GM19025 (cell line): ENCODE data around the gene MCF2L.
"Not testable (repeated sequence)": the region's sequence is repeated elsewhere in the genome, so short reads cannot be mapped to it uniquely, and the experiment has no call there.

Experiments
- ATAC-seq: cut with Tn5 transposase; IDR thresholded peaks from one replicate; pipeline ENCODE4 v1.9.1; 2021; ENCODE audit warnings: mild to moderate bottlenecking, low read depth, moderate library complexity; ENCODE audit not compliant: unreplicated experiment

Gene MCF2L

DNA sequence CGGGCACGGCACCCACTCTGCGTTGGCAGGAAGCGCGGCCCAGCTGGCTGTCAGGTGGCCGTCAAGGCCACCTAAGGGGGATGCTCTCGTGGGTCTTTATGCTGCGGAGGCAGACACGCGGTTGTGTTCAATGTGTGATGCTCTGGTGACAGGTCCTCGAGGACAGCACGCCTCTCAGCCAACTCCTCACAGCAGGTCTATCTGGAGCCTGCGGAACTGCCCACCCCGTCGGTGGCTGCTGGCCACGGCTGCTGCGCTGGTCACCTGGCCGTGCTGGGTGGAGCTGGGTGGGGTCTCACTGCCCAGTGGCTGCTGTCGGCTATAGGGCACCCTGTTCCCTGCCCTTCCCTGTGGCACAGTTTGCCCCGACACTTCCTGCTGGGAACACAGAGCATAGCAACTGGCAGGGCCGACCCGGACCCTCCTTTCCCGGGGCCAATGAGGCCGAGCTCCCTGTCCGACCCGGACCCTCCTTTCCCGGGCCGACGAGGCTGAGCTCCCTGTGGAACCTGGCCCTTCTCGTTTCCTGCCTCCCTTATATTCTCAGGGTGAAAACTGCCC, 122.3 kb downstream of the MCF2L start:
- ATAC-seq, result no peak

DNA sequence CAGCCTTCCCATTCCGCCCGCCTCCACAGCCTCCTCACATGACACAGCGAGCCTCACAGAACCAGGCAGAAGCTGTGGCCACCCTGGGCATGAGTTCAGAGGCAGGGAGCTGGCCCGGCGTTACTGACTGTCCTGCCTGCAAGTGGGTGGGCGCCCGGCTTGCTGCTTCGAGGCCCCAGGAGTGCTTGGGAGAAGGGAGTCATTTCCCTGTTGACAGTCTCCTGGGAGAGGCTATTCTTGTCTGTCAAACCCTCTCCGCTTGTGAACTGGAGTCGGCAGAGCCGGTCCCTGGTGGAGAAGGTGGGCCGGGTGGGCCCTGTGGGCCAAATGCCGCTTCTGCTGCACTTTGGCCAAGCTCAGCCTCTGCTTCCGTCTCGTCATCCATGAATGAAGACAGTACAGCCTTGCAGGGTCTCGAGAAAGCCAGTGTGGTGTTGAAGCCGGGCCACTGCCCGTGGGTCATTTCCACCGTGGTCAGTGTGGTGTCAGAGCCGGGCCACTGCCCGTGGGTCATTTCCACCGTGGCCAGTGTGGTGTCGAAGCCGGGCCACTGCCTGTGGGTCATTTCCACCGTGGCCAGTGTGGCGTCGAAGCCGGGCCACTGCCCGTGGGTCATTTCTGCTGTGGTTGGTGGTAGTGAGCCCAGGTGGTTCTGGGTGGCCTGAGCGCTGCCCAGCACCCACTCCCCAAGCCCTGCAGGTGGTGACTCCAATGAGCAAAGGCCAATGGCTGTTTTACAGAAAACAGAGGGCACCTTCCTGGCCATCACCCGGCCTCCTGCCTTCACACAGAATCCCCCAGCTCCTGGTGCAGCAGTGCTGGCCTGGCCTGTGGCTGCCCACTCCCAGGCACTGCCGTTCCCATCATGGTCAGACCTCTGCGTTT, 123.1 kb downstream of the MCF2L start:
- no peak for ATAC-seq

DNA sequence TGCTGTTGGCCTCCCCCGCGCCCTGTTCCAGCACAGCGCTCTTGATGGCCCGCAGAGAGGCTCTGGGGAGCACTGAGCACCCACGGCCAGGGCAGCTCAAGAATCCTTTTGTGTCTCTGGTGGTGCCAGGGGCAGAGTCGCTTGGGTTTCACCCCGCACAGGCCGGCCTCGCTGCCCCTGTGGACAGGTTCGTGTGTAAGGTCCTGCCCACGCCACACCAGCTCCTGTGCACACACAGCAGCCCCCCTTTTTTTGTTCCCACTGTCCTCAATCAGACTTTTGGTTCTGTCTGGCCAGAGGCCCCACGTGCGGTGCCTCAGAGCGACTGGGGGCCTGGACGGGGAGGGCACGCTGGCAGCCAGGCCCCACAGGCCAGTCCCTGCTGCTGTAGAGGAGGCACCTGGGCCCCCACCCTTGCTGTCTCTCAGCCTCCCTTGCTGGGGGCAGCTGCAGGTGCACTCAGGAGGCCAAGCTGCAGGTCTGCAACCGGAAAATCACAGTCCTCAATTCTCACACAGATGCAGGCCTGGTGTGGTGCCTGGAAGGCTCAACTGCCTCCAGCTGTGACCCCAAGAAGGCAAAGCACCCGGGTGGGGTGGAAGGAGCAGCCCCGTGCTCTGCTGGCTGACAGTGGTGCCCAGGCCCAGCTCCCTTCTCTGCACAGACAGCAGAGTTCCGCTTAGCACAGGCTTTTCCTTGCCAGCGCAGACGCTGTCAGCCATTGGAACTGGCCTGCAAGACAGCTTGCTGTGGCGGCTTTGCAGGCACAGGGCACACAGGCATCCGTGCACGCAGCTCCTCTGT, 124.0 kb downstream of the MCF2L start:
- no peak for ATAC-seq

DNA sequence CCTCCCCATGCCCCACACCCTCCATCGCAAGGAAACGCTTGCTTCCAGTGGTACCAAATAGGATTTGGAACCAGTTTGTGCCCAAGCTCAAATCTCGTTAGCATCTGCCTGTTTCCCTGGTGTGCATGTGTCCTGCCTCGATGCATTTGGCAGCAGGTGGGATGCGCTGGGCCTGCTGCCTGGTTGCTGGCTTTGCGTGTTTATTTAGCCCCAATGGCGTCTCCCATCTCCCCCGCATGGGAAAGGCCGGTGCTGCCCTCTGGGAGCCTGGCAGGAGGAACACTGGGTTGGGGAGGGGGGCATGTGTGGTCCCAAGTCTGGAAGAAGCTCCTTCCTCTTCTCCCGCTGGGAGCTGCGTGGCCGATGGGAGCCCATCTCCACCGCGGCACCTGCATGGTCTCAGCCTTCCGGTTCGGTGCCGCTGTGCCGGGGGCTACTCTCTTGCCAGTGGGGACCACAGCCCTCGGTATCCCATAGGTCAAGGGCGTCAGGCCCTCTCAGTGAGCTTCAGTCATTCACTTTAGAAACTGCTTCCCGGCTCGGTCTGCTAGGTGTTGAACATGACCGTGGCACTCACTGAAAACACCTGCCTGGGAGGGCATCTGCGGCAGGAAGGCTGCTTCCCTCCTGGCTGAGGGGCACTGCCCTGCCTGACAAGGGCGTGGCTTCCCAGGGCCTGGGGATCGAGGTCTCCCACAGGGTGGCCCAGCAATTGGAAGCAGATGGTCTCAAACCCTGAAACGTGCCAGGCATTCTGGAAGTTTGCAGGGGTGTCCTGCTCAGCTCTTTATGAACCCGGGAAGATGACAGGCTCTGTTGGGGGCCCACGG, 124.8 kb downstream of the MCF2L start:
- ATAC-seq, result no peak

DNA sequence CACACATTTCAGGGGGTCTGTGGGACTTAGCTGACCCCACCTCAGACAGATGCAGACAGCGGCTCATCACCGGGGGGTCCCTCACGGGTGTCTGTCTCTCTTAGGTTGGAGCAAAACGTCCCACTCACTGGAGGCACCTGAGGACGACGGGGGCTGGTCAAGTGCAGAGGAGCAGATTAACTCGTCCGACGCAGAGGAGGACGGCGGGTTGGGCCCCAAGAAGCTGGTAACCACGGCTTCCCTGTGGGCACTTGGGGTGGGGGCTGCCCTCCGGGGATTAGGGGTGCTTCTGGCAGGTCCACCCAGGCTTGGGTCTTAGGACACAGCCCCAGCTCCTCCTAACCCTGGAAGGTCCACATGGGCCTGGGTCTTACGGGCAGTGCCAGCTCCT, 125.4 kb downstream of the MCF2L start:
- ATAC-seq, result no peak

DNA sequence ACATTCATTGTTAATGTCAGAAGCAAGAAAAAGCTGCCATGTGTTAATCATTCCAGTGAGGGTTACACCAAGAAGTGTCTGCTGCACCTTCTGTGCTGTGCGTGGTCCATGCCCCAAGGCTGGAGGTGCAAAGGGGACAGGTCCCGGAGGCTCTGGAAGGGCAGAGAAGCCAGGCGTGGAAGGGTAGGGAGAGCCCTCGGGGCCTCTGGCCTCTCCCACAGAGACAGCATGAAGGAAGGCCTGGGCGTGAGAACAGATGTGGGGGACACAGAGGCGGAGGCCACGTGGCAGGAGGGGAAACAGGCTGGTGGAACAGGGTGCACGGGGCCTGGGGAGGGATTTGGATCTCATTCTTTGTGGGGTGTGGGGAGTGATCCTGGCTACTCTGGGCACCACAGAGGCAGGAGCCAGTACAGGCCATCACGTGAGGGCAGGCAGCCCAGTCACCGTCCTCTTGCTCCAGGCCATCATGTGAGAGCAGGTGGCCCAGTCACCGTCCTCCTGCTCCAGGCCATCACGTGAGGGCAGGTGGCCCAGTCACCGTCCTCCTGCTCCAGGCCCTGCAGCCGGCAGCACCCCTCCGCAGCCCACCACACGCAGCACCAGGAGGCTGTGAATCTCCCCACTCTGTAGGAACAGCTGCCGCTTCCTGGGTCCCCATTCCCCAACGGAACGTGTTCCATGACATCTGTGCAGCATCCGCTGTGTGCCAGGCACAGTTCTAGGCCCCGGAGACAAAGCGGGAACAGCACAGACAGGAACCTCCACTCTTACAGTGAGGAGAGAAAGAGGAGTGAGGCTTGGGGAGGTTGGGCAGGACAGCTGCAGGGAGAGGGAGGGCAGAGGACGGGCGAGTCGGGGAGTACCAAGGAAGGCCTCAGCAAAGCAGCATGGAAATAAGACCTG, 126.4 kb downstream of the MCF2L start:
- no peak for ATAC-seq

DNA sequence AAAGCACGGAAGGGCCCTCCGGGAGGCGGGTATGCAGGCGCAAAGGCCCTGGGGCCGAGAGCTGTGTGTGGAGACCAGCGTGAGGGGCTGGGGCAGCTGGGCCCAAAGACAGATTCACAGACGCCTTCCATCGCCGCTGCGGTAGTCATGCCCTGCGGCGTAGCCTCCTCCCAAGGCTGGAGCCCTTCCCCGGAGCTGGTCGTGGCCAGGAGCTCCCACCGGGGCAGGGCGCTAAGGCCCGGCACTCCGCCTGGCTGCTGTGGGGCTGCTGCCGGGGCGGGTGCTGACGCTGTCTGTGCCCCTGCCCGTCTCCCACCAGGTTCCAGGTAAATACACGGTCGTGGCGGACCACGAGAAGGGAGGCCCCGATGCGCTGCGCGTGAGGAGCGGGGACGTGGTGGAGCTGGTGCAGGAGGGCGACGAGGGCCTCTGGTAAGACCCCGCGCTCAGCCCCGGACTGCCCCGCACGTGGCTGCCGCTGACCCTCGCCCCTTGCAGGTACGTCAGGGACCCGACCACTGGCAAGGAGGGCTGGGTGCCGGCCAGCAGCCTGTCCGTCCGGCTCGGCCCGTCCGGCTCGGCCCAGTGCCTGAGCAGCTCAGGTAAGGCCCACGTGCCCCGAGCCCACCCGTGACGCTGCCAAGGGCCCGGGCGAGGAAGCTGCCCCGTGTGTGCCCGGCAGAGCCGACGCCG, 127.2 kb downstream of the MCF2L start:
- no peak for ATAC-seq

DNA sequence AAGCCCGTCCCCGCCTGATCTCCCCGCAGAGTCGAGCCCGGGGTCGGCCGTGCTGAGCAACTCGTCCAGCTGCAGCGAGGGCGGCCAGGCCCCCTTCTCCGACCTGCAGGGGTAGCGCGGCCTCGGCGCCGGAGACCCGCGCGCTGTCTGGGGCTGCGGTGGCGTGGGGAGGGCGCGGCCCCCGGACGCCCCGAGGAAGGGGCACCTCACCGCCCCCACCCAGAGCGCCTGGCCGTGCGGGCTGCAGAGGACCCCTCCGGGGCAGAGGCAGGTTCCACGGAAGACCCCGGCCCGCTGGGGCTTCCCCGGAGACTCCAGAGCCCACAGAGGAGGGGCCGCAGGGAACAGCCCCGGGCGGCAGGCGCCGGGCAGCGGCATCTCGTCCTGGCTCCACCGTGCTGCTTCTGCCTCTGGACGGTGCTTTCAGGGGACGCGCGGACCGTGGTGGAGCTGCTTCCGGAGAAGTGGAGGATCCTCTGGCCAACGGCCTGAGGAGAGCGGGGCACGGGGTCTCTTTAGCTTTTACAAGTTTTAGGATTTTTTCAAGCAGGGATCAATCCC, 127.8 kb downstream of the MCF2L start:
- no peak for ATAC-seq

DNA sequence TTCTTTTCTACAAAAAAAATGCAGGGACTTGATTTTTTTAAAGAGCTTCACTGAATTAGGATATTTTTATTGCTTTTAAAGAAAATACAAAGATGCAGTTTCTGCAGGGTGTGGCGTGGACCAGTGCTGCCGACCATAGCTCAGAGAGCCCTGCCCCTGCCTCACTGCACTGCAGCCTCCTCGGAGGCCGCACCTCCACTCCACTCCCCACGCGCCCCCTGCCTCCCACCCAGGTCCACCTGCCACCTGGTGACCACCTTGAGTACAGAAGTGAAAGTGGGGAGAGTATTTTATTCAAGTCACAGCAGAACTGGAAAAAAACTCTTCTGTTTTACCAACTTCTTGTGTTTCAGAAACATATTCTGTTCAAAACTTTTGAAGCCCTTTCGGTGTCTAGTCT, 128.6 kb downstream of the MCF2L start:
- ATAC-seq, result no peak

DNA sequence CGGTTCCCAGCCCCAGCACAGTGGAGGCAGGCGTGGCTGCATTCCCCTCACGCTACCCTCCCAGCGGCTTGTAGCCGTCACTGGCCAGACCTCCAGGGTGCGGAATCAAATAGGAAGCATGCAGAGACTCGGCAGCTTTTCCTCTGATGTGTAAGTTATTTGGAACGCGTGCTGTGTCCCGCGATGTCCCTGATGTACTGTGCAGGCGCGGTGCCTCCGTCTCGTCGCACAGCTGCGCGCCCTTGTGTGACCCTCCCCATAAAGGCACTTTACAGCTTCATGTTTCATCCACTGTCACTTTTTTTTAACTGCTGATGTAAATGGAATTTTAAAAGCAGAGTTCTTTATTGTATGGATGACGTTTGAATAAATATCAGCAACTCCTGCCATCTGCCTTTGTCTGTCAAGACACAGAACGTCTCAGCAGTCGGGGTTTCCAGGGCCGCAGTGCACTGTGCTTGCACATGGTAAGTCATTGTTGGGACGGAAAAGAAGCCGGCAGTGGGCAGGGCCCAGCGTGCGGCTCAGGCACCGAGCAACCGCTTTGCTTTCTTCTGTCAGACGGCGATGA, 129.2 kb downstream of the MCF2L start:
- ATAC-seq, result no peak

DNA sequence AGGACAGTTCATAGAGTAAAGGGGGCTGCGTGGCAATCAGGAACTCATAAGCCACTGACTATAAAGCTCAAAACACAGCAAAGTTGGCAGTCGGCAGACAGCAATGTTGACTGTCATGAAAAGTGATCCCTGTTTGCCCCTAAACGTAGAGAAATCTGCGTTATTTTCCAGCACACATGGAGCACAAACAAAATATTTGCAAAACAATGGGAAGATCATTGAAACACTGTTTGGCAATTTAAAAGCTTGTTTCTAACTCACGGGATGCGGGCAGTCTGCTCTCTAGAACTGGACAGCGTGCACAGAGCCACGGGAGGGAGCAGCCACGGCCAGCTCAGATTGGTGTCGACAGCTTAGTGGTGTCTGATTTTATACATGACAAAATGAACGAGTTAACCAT, 130.1 kb downstream of the MCF2L start:
- ATAC-seq, result no peak

DNA sequence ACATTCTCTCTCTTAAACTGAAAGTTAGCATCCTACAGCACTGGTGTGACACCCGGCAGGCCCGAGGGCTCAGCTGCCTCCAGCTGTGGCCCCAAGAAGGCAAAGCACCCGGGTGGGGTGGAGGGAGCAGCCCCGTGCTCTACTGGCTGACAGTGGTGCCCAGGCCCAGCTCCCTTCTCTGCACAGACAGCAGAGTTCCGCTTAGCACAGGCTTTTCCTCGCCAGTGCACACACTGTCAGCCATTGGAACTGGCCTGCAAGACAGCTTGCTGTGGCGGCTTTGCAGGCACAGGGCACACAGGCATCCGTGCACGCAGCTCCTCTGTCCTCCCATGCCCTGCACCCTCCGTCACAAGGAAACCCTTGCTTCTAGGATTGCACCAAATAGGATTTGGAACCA, 133.3 kb downstream of the MCF2L start:
- not testable (repeated sequence) for ATAC-seq

DNA sequence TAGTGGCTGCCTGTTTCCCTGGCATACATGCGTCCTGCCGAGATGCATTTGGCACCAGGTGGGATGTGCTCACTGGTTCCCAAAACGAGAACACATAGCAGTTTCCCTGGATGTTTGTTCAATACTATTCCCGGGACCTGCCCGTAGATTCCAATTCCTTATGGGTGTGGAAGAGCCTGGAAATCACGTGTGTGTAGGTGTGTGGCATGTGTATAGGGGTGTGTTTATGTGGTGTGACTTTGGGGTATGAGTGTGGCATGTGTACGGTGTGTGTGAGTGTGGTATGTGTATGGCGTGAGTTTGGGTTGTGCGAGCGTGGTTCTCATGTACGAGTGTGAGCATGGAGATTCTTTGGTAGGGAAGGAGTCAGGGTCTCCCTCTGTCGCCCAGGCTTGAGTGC, 133.7 kb downstream of the MCF2L start:
- ATAC-seq, result no peak

DNA sequence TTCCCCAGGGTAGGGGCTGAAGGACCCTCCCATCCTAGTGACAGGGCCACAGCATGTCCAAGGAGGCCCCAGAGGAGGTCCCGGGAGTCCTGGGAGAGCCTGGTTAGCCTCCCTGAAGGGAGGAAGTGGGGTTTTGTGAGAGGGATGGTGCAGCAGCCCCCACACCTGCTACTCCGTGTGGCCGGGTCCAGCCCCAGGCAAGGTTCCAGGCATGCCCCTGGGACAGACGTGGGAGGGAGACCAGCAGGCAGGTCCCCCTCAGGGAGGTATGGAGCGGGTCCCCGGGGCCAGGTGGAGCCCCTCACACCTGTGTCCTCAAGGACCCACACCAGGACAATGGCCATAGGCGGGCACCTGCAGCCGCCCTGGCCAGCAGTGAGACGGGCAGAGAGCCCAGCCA, 134.6 kb downstream of the MCF2L start:
- no peak for ATAC-seq

DNA sequence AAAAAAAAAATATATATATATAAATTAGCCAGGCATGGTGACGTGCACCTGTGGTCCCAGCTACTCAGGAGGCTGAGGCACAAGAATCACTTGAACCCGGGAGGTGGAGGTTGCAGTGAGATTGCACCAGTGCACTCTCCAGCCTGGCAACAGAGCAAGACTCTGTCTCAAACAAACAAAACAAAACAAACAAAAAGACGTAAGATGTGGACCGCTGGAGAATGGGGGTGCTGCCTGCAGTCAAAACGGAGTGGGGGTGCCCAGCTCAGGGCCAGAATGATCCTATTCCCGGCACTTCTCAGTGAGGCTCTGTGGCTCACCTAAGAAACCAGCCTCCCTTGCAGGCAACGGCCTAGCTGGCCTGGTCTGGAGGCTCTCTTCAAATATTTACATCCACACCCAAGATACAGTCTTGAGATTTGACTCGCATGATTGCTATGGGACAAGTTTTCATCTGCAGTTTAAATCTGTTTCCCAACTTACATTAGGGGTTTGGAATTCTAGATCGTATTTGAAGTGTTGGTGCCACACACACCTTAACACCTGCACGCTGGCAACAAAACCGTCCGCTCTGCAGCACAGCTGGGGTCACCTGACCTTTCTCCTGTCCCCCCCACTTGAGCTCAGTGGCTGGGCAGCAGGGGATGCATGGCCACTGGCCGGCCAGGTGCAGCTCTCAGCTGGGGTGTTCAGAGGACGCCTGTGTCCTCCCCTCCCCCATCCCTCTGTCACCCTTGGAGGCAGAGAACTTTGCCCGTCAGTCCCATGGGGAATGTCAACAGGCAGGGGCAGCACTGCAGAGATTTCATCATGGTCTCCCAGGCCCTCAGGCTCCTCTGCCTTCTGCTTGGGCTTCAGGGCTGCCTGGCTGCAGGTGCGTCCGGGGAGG, 136.3 kb downstream of the MCF2L start, which contains the start of gene F7:
TSS of gene F7 (plus strand) at position 760 of the 889 bp plus-strand sequence. CDS start at position 811, 51 bp downstream.
- ATAC-seq, result no peak

DNA sequence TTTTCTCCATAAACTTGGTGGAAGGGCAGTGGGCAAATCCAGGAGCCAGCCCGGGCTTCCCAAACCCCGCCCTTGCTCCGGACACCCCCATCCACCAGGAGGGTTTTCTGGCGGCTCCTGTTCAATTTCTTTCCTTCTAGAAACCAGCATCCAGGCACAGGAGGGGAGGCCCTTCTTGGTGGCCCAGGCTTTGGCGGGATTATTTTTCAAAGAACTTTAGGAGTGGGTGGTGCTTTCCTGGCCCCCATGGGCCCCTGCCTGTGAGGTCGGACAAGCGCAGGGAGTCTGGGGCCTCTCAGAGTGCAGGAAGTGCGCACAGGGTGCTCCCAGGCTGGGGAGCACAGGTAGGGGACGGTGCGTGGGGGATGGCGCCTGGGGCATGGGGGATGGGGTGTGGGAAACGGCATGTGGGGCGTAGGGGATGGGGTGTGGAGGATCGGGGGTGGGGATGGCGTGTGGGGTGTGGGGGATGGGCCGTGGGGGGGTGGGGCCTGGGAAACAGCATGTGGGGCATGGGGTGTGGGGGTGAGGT, 137.0 kb downstream of the MCF2L start:
- ATAC-seq, result no peak
